Peyer's patch (tissue), 4 donors: Measurements from ENCODE around the gene CDK18.

Experiments used
- CTCF ChIP-seq, 6 experiments: fragments of 450-650 bp in 4 of 6; fragments of 200-600 bp in 2 of 6; sonication (generic) in 1 of 6; IDR thresholded peaks; one replicate each; pipeline ENCODE4 v1.5.1; 2017 to 2019; ENCODE audit warnings: antibody characterized with exemption in 6 of 6, mild to moderate bottlenecking in 3 of 6, moderate library complexity in 1 of 6
- POLR2A ChIP-seq, 2 donors: fragments of 450-650 bp; IDR thresholded peaks; one replicate each; pipeline ENCODE4 v1.5.1; 2017; ENCODE audit warnings: antibody characterized with exemption in 2 of 2, mild to moderate bottlenecking in 2 of 2, moderate library complexity in 2 of 2

GRCh38 chr1:205502111-205502810 is 2.2 kb upstream of the CDK18 start:
- TF ChIP-seq CTCF (IDR thresholded peaks at IDR 0.05) (no peak), POLR2A (IDR thresholded peaks at IDR 0.05) (no peak)
